Prostate gland (tissue), 2 donors: ENCODE measurements around the gene TMEM192. TPM values are rescaled to one million over a fixed set of nuclear protein-coding genes. Genes with fewer than 3 reads are reported as not detected.
"Not testable (repeated sequence)": the region's sequence is repeated elsewhere in the genome, so short reads cannot be mapped to it uniquely, and the experiment has no call there.

ENCODE experiments used
- DNase-seq: peaks from one replicate; pipeline ENCODE4 v3.0.0-alpha.2; 2019; ENCODE audit warnings: low spot score
- H3K27ac ChIP-seq, 2 donors: fragments of 200-600 bp; sonication (generic); 2 replicates each; pipeline ENCODE4 v1.5.1; 2017 to 2019
- H3K27me3 ChIP-seq: fragments of 200-600 bp; sonication (generic); replicated peaks from 2 replicates; pipeline ENCODE4 v1.5.1; 2019; ENCODE audit not compliant: insufficient read depth
- H3K36me3 ChIP-seq, 2 donors: fragments of 200-600 bp; sonication (generic); 1 replicate in 1 of 2; 2 replicates in 1 of 2; pipeline versions ENCODE4 v1.5.1 to v1.8.1; 2017 to 2019
- H3K4me1 ChIP-seq: fragments of 200-600 bp; sonication (generic); replicated peaks from 2 replicates; pipeline ENCODE4 v1.5.1; 2019
- H3K4me3 ChIP-seq, 2 donors: fragments of 200-600 bp; sonication (generic); 2 replicates each; pipeline ENCODE4 v1.5.1; 2017 to 2019
- H3K9me3 ChIP-seq: fragments of 200-600 bp; sonication (generic); 2 replicates; pipeline ENCODE4 v1.5.1; 2017
- POLR2A ChIP-seq: fragments of 450-650 bp; IDR thresholded peaks from one replicate; pipeline ENCODE4 v1.6.1; 2016; ENCODE audit warnings: antibody characterized with exemption, mild to moderate bottlenecking
- POLR2AphosphoS5 ChIP-seq: sonication (generic); formaldehyde crosslinking; IDR thresholded peaks from one replicate; pipeline ENCODE4 v1.6.1; 2017; ENCODE audit warnings: antibody characterized with exemption
- WGBS: methylation state at CpG from one replicate; pipeline ENCODE4 v1.1.5; 2018; 5-methylcytosine and 5-hydroxymethylcytosine counted together
- intact Hi-C: fragments of 100-400 bp; cut with DNase I; formaldehyde crosslinking; loops from one replicate; pipeline ENCODE4 v1.14.2; 2022
- total RNA-seq, 2 donors: library from RNA; depleted of rRNA; stranded (reverse); fragments of >200 nt; gene quantifications; one replicate each; pipeline ENCODE4 v1.1.0, GENCODE V29; 2016
- TF ChIP-seq, protein P1 (sequence below), 4 experiments: fragments of 200-600 bp in 2 of 4; fragments of 450-650 bp in 2 of 4; sonication (generic) in 2 of 4; IDR thresholded peaks; 1 replicate in 3 of 4; 2 replicates in 1 of 4; pipeline ENCODE4 v1.5.1; 2016 to 2019; ENCODE audit warnings: antibody characterized with exemption in 4 of 4, mild to moderate bottlenecking in 2 of 4, moderate library complexity in 2 of 4

Gene TMEM192
- total RNA-seq, 2 donors from 2014 or later, result 22.3 to 43.3 TPM

DNA sequence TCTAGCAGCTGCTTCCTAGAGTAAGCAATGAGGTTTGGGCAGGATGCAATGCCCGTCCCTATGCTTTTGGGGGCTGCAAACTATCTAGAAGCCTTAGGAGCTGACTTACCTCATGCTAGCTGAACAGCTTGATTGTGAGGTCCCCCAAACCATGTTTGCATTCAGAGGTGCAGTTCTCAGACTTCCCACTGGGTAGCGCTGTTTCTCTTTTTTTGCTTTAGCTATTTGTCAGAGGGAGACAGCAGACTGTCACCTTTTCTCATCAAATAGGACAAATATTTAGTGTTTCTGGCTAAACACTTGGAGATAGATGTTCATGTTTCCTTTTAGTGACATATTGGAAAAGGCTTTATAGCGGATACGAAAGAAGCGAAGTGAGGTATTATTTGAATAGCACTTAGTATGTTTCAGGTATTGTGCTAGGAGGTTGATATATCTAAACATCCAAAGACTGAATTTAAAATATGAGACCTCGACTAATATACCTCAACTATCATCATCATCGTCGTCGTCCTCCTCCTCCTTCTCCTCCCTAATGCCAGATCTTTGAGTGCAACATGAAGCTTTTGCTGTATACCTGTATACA lies 18.7 kb upstream of the TMEM192 start:
- Histone ChIP-seq H3K27ac (no peak overlapping the region), H3K36me3 (no peaks in the 10 kb centered on the region), H3K9me3 (no peaks in the 10 kb centered on the region), H3K4me3 (no peak overlapping the region), H3K27me3 (no peaks in the 10 kb centered on the region), H3K4me1 (no peaks in the 10 kb centered on the region)
- peak; percentile 60 for DNase-seq
- TF ChIP-seq POLR2A, result no peak
- TF ChIP-seq POLR2AphosphoS5, result peak; percentile 41
- TF ChIP-seq, protein P1, sequence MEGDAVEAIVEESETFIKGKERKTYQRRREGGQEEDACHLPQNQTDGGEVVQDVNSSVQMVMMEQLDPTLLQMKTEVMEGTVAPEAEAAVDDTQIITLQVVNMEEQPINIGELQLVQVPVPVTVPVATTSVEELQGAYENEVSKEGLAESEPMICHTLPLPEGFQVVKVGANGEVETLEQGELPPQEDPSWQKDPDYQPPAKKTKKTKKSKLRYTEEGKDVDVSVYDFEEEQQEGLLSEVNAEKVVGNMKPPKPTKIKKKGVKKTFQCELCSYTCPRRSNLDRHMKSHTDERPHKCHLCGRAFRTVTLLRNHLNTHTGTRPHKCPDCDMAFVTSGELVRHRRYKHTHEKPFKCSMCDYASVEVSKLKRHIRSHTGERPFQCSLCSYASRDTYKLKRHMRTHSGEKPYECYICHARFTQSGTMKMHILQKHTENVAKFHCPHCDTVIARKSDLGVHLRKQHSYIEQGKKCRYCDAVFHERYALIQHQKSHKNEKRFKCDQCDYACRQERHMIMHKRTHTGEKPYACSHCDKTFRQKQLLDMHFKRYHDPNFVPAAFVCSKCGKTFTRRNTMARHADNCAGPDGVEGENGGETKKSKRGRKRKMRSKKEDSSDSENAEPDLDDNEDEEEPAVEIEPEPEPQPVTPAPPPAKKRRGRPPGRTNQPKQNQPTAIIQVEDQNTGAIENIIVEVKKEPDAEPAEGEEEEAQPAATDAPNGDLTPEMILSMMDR (IDR thresholded peaks at IDR 0.05), result peak; percentile 69 to 91 (median 90)
- intact Hi-C loops, result loop anchor here (5.0 kb wide), 2 partner anchors 216 to 331 kb away; no protein-coding TSS in a partner anchor
- 9% methylated on average over 9 of the region's 9 CpGs for WGBS

DNA sequence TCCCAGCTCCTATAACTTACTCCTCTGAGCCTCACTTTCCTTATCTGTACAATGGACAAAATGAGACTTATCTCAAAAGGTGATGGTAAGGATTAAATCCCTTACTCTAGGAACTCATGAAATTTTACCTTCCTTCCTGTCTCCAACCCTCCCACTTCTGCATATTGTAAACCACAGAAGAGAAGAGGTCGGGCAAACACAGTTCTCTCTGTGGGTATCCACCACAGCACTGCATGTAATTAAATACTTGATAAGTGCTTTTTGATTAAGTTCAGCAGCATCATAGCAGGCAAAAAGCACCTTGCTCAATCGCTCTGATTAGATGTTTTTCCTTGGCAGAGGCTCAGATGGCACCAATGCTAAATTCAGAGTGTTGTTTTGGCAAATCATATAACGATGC lies 17.3 kb upstream of the TMEM192 start:
- Histone ChIP-seq H3K9me3 (no peaks in the 10 kb centered on the region), H3K36me3 (no peaks in the 10 kb centered on the region), H3K4me3 (no peak overlapping the region), H3K27ac (no peak overlapping the region), H3K4me1 (no peaks in the 10 kb centered on the region), H3K27me3 (no peaks in the 10 kb centered on the region)
- 58% methylated on average over 3 of the region's 3 CpGs for WGBS
- no peak for TF ChIP-seq POLR2AphosphoS5
- TF ChIP-seq POLR2A, result no peak
- TF ChIP-seq, protein P1 (IDR thresholded peaks at IDR 0.05), result no peak
- DNase-seq, result no peak
- intact Hi-C loops, result loop anchor here (5.0 kb wide), 2 partner anchors 217 to 332 kb away; no protein-coding TSS in a partner anchor

DNA sequence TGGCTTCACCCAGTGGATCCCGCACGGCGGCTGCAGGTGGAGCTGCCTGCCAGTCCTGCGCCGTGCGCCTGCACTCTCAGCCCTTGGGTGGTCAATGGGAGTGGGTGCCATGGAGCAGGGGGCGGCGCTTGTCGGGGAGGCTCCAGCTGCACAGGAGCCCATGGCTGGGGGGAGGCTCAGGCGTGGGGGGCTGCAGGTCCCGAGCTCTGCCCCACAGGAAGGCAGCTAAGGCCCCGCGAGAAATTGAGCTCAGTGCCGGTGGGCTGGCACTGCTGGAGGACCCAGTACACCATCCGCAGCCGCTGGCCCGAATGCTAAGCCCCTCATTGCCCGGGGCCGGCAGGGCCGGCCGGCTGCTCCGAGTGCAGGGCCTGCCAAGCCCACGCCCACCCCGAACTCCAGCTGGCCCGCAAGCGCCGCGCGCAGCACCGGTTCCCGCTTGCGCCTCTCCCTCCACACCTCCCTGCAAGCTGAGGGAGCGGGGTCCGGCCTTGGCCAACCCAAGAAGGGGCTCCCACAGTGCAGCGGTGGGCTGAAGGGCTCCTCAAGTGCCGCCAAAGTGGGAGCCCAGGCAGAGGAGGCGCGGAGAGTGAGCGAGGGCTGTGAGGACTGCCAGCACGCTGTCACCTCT lies 13.3 kb upstream of the TMEM192 start:
- WGBS, result 98% methylated on average over 33 of the region's 40 CpGs
- intact Hi-C loops, DNase-seq: not testable (repeated sequence)

DNA sequence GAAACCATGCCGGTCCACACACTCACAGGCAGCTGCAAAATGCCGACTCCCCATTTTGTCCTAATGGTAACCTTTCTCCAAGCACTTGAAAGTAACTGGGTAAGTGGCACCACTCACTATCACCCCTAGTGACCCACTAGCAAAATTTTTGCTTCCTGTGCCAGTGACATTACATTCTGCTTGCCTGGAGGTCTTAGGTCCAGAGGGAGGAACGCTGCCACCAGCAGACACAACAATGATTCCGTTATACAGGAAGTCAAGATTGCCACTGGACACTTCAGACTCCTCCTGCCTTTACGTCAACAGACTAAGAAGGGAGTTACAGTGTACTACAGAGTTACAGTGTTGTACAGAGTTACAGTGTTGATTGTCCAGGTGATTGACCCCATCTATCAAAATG lies 11.8 kb upstream of the TMEM192 start:
- DNase-seq, result no peak
- H3K27me3 ChIP-seq, result no peaks in the 10 kb centered on the region
- WGBS, result 72% methylated on average over 5 of the region's 5 CpGs
- no peaks in the 10 kb centered on the region for H3K9me3 ChIP-seq
- TF ChIP-seq POLR2AphosphoS5 (no peak), POLR2A (no peak)
- TF ChIP-seq, protein P1 (IDR thresholded peaks at IDR 0.05), result no peak
- no peak overlapping the region for H3K27ac ChIP-seq
- no peak overlapping the region for H3K4me3 ChIP-seq
- intact Hi-C loops, result no loop called here
- H3K4me1 ChIP-seq, result no peaks in the 10 kb centered on the region
- H3K36me3 ChIP-seq, result no peaks in the 10 kb centered on the region

More for the DNA sequence above, 13.3 kb upstream of the TMEM192 start:
- H3K4me3 ChIP-seq, H3K9me3 ChIP-seq, H3K27me3 ChIP-seq, H3K36me3 ChIP-seq, H3K4me1 ChIP-seq, H3K27ac ChIP-seq: not testable (repeated sequence)

DNA sequence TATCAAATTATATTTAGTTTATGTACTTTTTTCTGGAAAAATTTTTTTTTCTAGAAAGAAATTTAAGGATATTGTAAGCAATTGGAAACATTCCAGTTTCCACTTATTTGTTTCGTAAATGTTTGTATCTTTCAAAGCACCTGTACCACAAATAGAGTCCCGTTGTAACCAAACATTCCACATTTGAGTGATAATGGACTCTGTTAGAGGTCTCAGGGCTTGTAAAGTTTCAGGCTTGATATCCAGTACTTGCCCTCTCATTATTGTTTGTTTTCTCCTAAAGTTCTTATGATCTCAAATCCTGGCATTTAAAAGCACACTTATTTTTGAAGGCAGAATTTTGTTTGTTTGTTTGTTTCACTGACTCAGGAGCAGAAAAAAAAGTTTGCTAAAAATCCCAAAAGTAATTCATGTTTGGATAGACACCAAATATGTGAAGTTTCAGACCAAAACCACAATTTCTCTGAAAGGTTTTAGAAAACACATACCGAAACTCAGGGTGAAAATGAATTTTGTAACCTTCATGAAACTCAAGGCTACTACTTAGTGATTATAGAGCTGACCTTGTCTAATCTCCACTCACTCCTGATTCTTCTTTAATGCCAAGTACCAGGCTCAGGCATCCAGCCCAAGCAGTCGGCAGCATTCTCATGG lies 5.7 kb upstream of the TMEM192 start:
- Histone ChIP-seq H3K9me3 (no peaks in the 10 kb centered on the region), H3K27ac (no peak overlapping the region), H3K27me3 (no peaks in the 10 kb centered on the region), H3K4me3 (no peak overlapping the region), H3K4me1 (no peaks in the 10 kb centered on the region), H3K36me3 (no peaks in the 10 kb centered on the region)
- DNase-seq, result no peak
- TF ChIP-seq POLR2A (no peak), POLR2AphosphoS5 (no peak)
- TF ChIP-seq, protein P1 (IDR thresholded peaks at IDR 0.05), result no peak
- intact Hi-C loops, result no loop called here
- WGBS, result 50% methylated on average over 4 of the region's 4 CpGs
